Lung (tissue), 12 donors: ENCODE measurements around the gene MATR3. TPM values are rescaled to one million over a fixed set of nuclear protein-coding genes. Genes with fewer than 3 reads are reported as not detected.

ENCODE experiments used
- ATAC-seq: fragments of 200-7000 bp; cut with Tn5 transposase; one replicate; pipeline ENCODE4 v1.9.1; 2020; ENCODE audit warnings: moderate number of reproducible peaks; ENCODE audit not compliant: insufficient read depth, low FRiP score
- DNase-seq, 3 donors: peaks; one replicate each; pipeline ENCODE4 v3.0.0-alpha.2; 2013 to 2017
- H3K27ac ChIP-seq, 2 donors: one replicate each; pipeline ENCODE4 v1.5.1; 2013; ENCODE audit warnings: mild to moderate bottlenecking in 2 of 2, moderate library complexity in 2 of 2, control low read depth in 1 of 2, inconsistent platforms in 1 of 2, low read depth in 1 of 2, low read length in 1 of 2
- H3K27me3 ChIP-seq, 3 donors: one replicate each; pipeline ENCODE4 v1.5.1; 2013; ENCODE audit warnings: low read length in 2 of 3; ENCODE audit not compliant: control insufficient read depth in 3 of 3, insufficient read depth in 3 of 3
- H3K36me3 ChIP-seq, 4 donors: one replicate each; pipeline ENCODE4 v1.5.1; 2013; ENCODE audit warnings: low read length in 4 of 4, mild to moderate bottlenecking in 1 of 4, moderate library complexity in 1 of 4; ENCODE audit not compliant: control insufficient read depth in 4 of 4, insufficient read depth in 4 of 4
- H3K4me1 ChIP-seq, 5 donors: one replicate each; pipeline ENCODE4 v1.5.1; 2013; ENCODE audit warnings: low read length in 5 of 5, mild to moderate bottlenecking in 2 of 5, moderate library complexity in 1 of 5; ENCODE audit not compliant: control insufficient read depth in 5 of 5, insufficient read depth in 5 of 5
- H3K4me3 ChIP-seq: one replicate; pipeline ENCODE4 v1.5.1; 2013; ENCODE audit warnings: mild to moderate bottlenecking, control low read depth, moderate library complexity
- H3K9ac ChIP-seq, 2 donors: one replicate each; pipeline ENCODE4 v1.5.1; 2013; ENCODE audit warnings: low read length in 2 of 2, control low read depth in 1 of 2; ENCODE audit not compliant: insufficient read depth in 1 of 2
- H3K9me3 ChIP-seq, 4 donors: one replicate each; pipeline ENCODE4 v1.5.1; 2013; ENCODE audit warnings: low read length in 3 of 4, mild to moderate bottlenecking in 1 of 4, moderate library complexity in 1 of 4; ENCODE audit not compliant: control insufficient read depth in 4 of 4, insufficient read depth in 3 of 4
- CTCF ChIP-seq: IDR thresholded peaks from 2 replicates; pipeline ENCODE4 v1.5.1; 2012; ENCODE audit warnings: mild to moderate bottlenecking; ENCODE audit errors: control extremely low read depth, extremely low read depth
- WGBS, 2 donors: extraction: QIAGEN DNeasy Blood & Tissue Kit; methylation state at CpG; one replicate each; pipeline ENCODE4 v1.1.7; 2013; 5-methylcytosine and 5-hydroxymethylcytosine counted together
- polyA plus RNA-seq, 2 donors: library from polyadenylated mRNA; stranded (reverse); fragments of 200-250 nt; gene quantifications; one replicate each; pipeline ENCODE4 v1.2.1, GENCODE V29; 2013
- total RNA-seq, 2 donors: library from RNA; depleted of rRNA in 1 of 2; stranded (reverse); fragments of >200 nt in 1 of 2; gene quantifications; one replicate each; pipeline ENCODE4 v1.2.1, GENCODE V29; 2014 to 2021
- donor health status: control.
- donor health status: control.
- donor health status: Bipolar disorder and iron deficiency.
- donor health status: healthy.
- donor health status: DM: yes; HTN: yes; CAD: no.

MATR3 gene
- total and polyA plus RNA-seq, 4 donors = 89.9 to 461 (median 100) TPM

- H3K9me3 ChIP-seq = no peaks in the 10 kb centered on the region
- no peak overlapping the region for H3K4me3 ChIP-seq
- no peak overlapping the region for H3K9ac ChIP-seq
- H3K4me1 ChIP-seq = peaks cover 0 to 7% (median 2%) of the 10 kb centered on the region in 5 donors
- WGBS, 2 donors = 93 to 94% methylated on average over 3 of the region's 3 CpGs
- H3K27ac ChIP-seq = no peak overlapping the region
- DNase-seq (no peak), ATAC-seq (no peak)
- no peak for TF ChIP-seq CTCF
- no peaks in the 10 kb centered on the region for H3K36me3 ChIP-seq
- H3K27me3 ChIP-seq = no peaks in the 10 kb centered on the region
Observed at GRCh38 chr5:139263946-139264345, 29.6 kb upstream of the MATR3 start.

GRCh38 chr5:139265001-139265400 is 28.5 kb upstream of the MATR3 start:
- no peaks in the 10 kb centered on the region for H3K9me3 ChIP-seq
- H3K4me1 ChIP-seq = peaks cover 0 to 7% (median 2%) of the 10 kb centered on the region in 5 donors
- H3K27ac ChIP-seq = no peak overlapping the region
- no peaks in the 10 kb centered on the region for H3K36me3 ChIP-seq
- 65 to 70% methylated on average over 2 of the region's 2 CpGs for WGBS, 2 donors
- no peak overlapping the region for H3K4me3 ChIP-seq
- ATAC-seq = no peak
- no peak overlapping the region for H3K9ac ChIP-seq
- TF ChIP-seq CTCF = no peak
- no peaks in the 10 kb centered on the region for H3K27me3 ChIP-seq
- DNase-seq = no peak

- no peak for ATAC-seq
- H3K27ac ChIP-seq = no peak overlapping the region
- DNase-seq = no peak
- H3K9ac ChIP-seq = no peak overlapping the region
- no peak for TF ChIP-seq CTCF
- WGBS, 2 donors = 65 to 69% methylated on average over 11 of the region's 11 CpGs
- H3K4me1 ChIP-seq = peaks cover 0 to 7% (median 2%) of the 10 kb centered on the region in 5 donors
- H3K27me3 ChIP-seq = no peaks in the 10 kb centered on the region
- no peaks in the 10 kb centered on the region for H3K9me3 ChIP-seq
- H3K4me3 ChIP-seq = no peak overlapping the region
- no peaks in the 10 kb centered on the region for H3K36me3 ChIP-seq
Observed at GRCh38 chr5:139266236-139266635, 27.3 kb upstream of the MATR3 start.

- Histone ChIP-seq H3K9ac (no peak overlapping the region), H3K27ac (no peak overlapping the region), H3K36me3 (no peaks in the 10 kb centered on the region), H3K27me3 (no peaks in the 10 kb centered on the region), H3K9me3 (no peaks in the 10 kb centered on the region), H3K4me1 (peaks cover 0 to 12% (median 2%) of the 10 kb centered on the region in 5 donors), H3K4me3 (no peak overlapping the region)
- no peak for TF ChIP-seq CTCF
- DNase-seq (no peak), ATAC-seq (no peak)
- 86 to 89% methylated on average over 2 of the region's 2 CpGs for WGBS, 2 donors
Observed at GRCh38 chr5:139267481-139267880, 26.1 kb upstream of the MATR3 start.
